Activated naive CD4-positive, alpha-beta T cell treated with anti-CD3 and anti-CD28 coated beads, Interleukin-2, amount 50 U/mL, for 72 hours (primary cell): ENCODE measurements around the gene KRT86. TPM values are rescaled to one million over a fixed set of nuclear protein-coding genes. Genes with fewer than 3 reads are reported as not detected.

ENCODE experiments used
- ATAC-seq, 2 donors: fragments of 150-1000 bp; cut with Tn5 transposase; 2 replicates each; pipeline ENCODE4 v1.10.0; 2021; ENCODE audit warnings: mild to moderate bottlenecking in 2 of 2, moderate library complexity in 2 of 2
- DNase-seq, 2 donors: peaks; one replicate each; pipeline ENCODE4 v3.0.0; 2021 to 2022; ENCODE audit warnings: low spot score in 2 of 2
- H3K27ac Mint-ChIP-seq, 2 donors: one replicate each; pipeline ENCODE4 v1.8.0; 2022; ENCODE audit warnings: mild to moderate bottlenecking in 2 of 2, mixed read lengths in 2 of 2
- H3K36me3 Mint-ChIP-seq, 2 donors: one replicate each; pipeline ENCODE4 v1.8.0; 2022; ENCODE audit warnings: mixed read lengths in 2 of 2
- H3K9me3 Mint-ChIP-seq, 2 donors: one replicate each; pipeline ENCODE4 v1.8.0; 2022; ENCODE audit warnings: mixed read lengths in 2 of 2
- total RNA-seq, 2 donors: library from RNA; stranded (reverse); gene quantifications; one replicate each; pipeline ENCODE4 v1.2.3, GENCODE V29; 2022

KRT86 gene
- total RNA-seq, 2 donors from 2014 or later = 0.37 TPM; not detected in 1

GRCh38 chr12:52323416-52324152, 49.1 kb downstream of the KRT86 start:
- no peaks in the 10 kb centered on the region for H3K9me3 Mint-ChIP-seq
- ATAC-seq = no peak
- H3K36me3 Mint-ChIP-seq = no peaks in the 10 kb centered on the region
- no peak overlapping the region for H3K27ac Mint-ChIP-seq
- DNase-seq = no peak

DNA sequence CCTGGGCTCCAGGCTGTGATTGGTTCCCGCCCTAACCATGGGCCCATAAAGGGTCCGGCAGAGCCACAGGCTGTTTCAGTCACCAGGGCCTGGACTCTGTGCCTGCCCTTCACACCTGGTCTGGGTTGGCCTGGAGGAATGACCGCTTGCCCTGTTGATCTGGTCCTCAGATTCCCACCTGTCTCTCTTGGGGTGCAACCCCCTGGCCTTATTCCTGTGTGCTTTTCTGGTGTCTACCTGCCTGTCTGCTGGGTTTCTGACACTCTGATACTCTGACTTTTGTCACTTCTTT, 49.7 kb downstream of the KRT86 start:
- ATAC-seq = no peak
- H3K27ac Mint-ChIP-seq = no peak overlapping the region
- DNase-seq = no peak
- no peaks in the 10 kb centered on the region for H3K36me3 Mint-ChIP-seq
- H3K9me3 Mint-ChIP-seq = no peaks in the 10 kb centered on the region

GRCh38 chr12:52327052-52327829, 52.8 kb downstream of the KRT86 start:
- Mint-ChIP-seq H3K36me3 (no peaks in the 10 kb centered on the region), H3K27ac (peak overlapping the region in 1 of 2 donors; percentile 31), H3K9me3 (no peaks in the 10 kb centered on the region)
- ATAC-seq (peak; percentile 98 to 99), DNase-seq (peak; percentile 65 to 77)

GRCh38 chr12:52327830-52328500, 53.5 kb downstream of the KRT86 start:
- no peaks in the 10 kb centered on the region for H3K36me3 Mint-ChIP-seq
- H3K9me3 Mint-ChIP-seq = no peaks in the 10 kb centered on the region
- peak overlapping the region in 1 of 2 donors; percentile 31 for H3K27ac Mint-ChIP-seq
- ATAC-seq = peak in 1 of 2 donors; percentile 4
- no peak for DNase-seq

DNA sequence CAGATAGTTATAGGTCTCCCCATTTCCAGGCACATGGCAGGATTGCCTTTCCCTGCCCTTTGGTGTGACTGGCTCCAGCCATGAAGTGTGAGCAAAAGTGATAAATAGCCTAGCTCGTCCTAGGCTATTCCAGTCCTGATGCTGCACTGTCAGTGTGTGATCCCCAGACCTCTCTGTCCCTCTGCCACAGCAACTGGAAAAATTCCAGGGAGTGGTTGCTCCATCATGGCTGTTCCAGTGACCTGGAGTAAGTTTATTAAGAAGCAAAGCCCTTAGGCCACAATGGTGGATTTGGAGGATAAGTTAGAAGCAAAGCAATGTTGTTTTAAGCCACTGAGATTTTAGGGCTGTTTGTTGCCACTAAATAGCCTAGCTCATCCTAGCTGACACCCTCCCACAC, 56.6 kb downstream of the KRT86 start:
- no peak for DNase-seq
- Mint-ChIP-seq H3K36me3 (no peaks in the 10 kb centered on the region), H3K9me3 (no peaks in the 10 kb centered on the region), H3K27ac (no peak overlapping the region)
- ATAC-seq = no peak

DNA sequence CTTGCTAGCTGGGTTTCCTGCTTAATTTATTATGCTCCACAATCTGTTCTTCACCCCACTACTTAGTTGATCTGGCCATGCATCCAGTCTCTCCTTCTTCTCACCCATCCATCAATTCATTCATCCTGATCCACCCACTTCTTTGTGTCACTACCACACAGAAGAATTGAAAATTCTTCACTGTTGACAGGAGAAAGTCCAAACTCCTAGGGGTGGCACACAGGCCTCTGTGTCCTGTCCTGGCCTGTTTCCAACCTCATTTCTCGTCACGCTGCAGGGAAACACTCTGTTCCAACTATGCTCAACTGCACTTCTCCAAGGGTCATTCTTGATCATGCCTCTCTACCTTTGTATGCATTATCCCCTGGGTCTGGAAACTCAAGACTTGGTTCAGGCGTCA, 57.4 kb downstream of the KRT86 start:
- ATAC-seq = no peak
- no peak for DNase-seq
- Mint-ChIP-seq H3K36me3 (no peaks in the 10 kb centered on the region), H3K9me3 (peaks cover 5% of the 10 kb centered on the region in 2 donors), H3K27ac (no peak overlapping the region)

DNA sequence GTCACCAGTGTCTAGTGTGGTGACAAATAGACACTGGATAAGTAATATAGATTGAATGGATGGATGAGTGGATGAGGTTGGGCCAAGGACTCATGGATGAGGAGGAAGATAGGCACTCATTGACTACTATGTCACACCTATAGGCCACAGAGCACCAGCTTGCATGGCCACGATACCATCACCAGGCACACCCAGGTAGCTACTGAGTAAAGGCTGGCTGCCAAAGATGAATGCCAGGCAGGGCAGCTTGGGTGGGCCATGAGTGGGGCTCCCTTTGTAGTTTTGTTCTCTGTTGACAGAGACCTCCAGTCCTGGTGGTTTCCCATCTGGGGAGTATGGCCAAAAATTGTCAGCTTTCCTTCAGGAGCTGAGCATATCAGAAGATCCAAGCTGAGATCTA, 57.9 kb downstream of the KRT86 start:
- Mint-ChIP-seq H3K36me3 (no peaks in the 10 kb centered on the region), H3K9me3 (peaks cover 5% of the 10 kb centered on the region in 2 donors), H3K27ac (no peak overlapping the region)
- ATAC-seq (no peak), DNase-seq (no peak)

- no peak overlapping the region for H3K27ac Mint-ChIP-seq
- ATAC-seq = no peak
Measured at GRCh38 chr12:52333321-52333720, 58.9 kb downstream of the KRT86 start.

DNA sequence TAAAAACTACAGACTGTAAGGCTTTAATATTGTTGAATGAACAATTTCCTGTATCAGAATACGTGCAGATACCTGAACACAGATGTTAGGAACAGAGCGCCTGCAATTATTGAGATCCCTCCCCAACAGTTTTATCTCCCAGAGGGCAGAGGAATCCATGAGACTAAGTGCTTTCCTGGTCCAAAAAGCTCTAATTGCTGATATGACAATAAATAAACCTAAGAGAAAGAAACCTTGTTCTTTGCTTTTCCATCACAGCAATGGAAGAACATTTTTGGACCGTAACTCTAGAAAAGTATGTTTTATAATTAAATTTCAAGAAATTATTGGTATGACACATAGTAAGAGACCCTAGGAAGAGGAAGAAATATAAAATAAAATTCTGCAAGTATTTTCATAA, 59.7 kb downstream of the KRT86 start:
- ATAC-seq (no peak), DNase-seq (no peak)
- Mint-ChIP-seq H3K9me3 (peaks cover 5% of the 10 kb centered on the region in 2 donors), H3K27ac (no peak overlapping the region), H3K36me3 (no peaks in the 10 kb centered on the region)

More at GRCh38 chr12:52333321-52333720, 58.9 kb downstream of the KRT86 start:
- peaks cover 5% of the 10 kb centered on the region in 2 donors for H3K9me3 Mint-ChIP-seq
- no peak for DNase-seq
- no peaks in the 10 kb centered on the region for H3K36me3 Mint-ChIP-seq

- Mint-ChIP-seq H3K27ac (no peak overlapping the region), H3K36me3 (no peaks in the 10 kb centered on the region), H3K9me3 (peaks cover 5% of the 10 kb centered on the region in 2 donors)
- ATAC-seq = no peak
- DNase-seq = no peak
Measured at GRCh38 chr12:52335598-52336262, 61.3 kb downstream of the KRT86 start.

- Mint-ChIP-seq H3K36me3 (no peaks in the 10 kb centered on the region), H3K9me3 (peaks cover 5% of the 10 kb centered on the region in 2 donors), H3K27ac (no peak overlapping the region)
- DNase-seq (no peak), ATAC-seq (no peak)
Measured at GRCh38 chr12:52336641-52337040, 62.2 kb downstream of the KRT86 start.

DNA sequence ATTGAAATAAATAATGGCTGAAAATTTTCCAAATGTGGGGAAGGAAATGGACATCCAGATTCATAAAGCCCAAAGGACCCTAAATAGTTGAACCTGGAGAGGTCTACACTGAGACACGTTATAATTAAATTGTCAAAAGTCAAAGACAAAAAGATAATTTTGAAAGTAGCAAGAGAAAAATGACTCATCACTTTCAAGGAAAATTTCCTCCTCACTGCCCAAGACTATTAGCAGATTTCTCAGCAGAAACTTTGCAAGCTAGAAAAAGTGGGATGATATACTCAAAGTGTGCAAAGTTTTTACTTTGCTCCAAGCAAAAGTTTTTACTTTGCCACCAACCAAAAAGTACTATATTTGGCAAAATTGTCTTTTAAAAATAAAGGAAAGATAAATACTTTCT, 62.6 kb downstream of the KRT86 start:
- H3K9me3 Mint-ChIP-seq = peaks cover 5% of the 10 kb centered on the region in 2 donors
- no peak for DNase-seq

GRCh38 chr12:52338241-52338960, 64.0 kb downstream of the KRT86 start:
- DNase-seq (no peak), ATAC-seq (no peak)
- Mint-ChIP-seq H3K27ac (peak overlapping the region in 1 of 2 donors; percentile 10), H3K9me3 (peaks cover 5% of the 10 kb centered on the region in 2 donors), H3K36me3 (no peaks in the 10 kb centered on the region)

More for the DNA sequence above, 62.6 kb downstream of the KRT86 start:
- no peak for ATAC-seq
- no peak overlapping the region for H3K27ac Mint-ChIP-seq
- no peaks in the 10 kb centered on the region for H3K36me3 Mint-ChIP-seq

DNA sequence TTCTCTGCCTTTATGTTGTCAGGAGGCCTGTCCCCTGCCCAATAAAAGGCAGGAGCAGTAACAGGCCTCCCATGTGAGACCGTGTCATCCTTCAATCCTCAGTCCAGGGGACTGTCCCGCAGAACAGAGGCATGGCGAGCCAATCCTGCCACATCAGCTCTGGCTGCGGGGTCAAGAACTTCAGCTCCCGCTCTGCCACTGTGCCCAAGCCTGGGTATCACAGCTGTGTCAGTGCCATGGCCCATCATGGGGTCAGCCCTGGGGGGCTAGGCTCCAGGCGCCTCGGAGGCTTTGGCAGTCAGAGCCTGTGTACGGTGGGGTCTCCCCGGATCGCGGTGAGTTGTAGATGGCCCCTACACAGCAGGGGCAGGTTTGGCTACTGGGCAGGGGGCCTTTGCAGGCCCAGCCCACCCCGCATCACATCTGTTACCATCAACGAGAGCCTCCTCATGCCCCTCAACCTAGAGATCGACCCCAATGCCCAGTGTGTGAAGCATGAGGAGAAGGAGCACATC, 66.7 kb downstream of the KRT86 start:
- H3K36me3 Mint-ChIP-seq = no peaks in the 10 kb centered on the region
- peaks cover 5% of the 10 kb centered on the region in 2 donors for H3K9me3 Mint-ChIP-seq
- ATAC-seq (no peak), DNase-seq (no peak)
- no peak overlapping the region for H3K27ac Mint-ChIP-seq

DNA sequence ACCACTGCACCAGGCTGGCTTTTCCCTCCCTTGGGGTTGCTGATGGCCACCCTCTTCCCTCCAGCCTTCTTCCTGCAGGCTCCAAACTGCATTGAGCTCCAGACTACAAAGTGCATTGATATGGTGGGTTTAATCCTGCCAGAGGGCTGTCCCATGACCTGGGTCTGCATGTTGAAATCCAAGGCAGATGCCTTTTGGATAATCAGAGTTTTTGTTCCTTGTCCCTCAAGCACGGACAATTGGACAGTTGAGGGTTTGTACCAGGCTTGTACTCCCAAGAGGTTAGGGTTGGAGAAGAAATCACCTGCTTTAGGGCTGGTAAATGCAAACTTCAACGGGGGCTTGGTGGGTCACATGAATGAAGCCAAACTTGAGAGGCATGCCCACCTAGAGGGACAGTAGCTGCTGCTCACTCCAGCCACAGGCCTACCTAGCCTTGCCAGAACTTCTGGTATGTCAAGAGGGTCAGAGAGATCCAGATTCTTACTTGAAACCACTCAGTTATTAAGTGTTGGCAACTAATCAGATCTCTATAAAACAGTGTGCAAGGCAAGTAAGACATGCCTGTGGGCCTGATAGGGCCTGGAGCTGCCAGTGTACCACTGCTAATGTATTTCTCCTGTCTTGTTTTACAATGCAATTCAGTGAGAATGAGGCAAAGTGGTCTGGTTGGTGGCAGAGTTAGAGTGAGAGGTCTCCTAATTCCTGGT, 68.5 kb downstream of the KRT86 start:
- ATAC-seq (no peak), DNase-seq (no peak)
- no peaks in the 10 kb centered on the region for H3K36me3 Mint-ChIP-seq
- no peak overlapping the region for H3K27ac Mint-ChIP-seq
- H3K9me3 Mint-ChIP-seq = no peaks in the 10 kb centered on the region

DNA sequence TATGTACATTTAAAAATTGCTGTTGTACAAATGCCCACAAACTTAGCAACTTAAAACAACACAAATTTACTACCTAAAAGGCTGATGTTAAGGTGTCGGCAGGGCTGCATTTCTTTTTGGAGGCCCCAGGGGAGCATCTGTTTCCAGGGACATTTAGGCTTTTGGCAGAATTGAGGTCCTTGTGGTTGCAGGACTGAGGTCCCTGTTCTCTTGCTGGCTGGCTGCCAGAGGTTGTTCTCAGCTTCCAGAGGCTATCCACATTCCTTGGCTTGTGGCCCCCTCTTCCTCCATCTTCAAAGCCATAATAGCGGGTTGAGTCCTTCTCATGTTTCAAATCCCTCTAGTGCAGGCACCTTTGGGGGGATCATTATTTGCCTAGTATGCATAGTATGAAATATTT, 69.1 kb downstream of the KRT86 start:
- DNase-seq = no peak
- Mint-ChIP-seq H3K9me3 (no peaks in the 10 kb centered on the region), H3K36me3 (no peaks in the 10 kb centered on the region), H3K27ac (no peak overlapping the region)
- no peak for ATAC-seq
